NCI-H1417 (cell line): ENCODE data around the gene FAM117A.
"Not testable (repeated sequence)": the region's sequence is repeated elsewhere in the genome, so short reads cannot be mapped to it uniquely, and the experiment has no call there.

Source experiments
- DNase-seq, 3 experiments: peaks; one replicate each; lab custom pipeline; 2025; lab: John Stamatoyannopoulos, UW

The FAM117A gene

DNA sequence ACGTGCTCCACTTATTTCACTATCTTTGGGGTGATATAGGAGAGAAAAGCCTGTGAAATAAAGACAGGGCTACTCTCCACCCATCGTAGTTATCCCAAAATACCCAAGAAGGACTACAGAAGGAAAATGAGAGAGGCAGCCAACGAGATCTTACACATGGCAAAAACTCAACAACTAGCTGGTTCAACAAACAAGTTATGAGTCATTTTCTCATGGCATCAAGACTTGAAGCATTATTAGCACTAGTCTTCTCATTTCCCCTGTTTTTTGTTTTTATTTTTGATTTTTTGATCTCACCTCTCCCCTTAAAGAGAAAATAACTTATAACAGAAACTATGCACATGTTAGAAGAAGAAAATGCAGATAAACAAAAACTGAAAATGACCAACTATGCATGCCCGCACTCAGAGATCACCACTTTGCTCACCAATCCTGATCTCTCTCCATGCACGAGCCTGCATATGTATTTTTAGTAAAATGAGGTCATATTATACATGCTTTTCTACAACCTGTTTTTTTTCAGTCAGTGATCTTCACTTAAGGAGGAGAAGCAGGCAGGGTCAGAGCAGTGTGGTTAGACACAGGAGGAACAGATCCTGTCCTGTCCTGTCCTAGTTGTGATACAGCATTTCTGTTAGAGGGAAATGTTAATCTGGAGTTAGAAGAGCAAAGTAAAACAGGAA, 22.8 kb downstream of the FAM117A start:
- no peak for DNase-seq

GRCh38 chr17:49739641-49740271, 24.2 kb downstream of the FAM117A start:
- peak; percentile 60 to 87 (median 82) for DNase-seq

DNA sequence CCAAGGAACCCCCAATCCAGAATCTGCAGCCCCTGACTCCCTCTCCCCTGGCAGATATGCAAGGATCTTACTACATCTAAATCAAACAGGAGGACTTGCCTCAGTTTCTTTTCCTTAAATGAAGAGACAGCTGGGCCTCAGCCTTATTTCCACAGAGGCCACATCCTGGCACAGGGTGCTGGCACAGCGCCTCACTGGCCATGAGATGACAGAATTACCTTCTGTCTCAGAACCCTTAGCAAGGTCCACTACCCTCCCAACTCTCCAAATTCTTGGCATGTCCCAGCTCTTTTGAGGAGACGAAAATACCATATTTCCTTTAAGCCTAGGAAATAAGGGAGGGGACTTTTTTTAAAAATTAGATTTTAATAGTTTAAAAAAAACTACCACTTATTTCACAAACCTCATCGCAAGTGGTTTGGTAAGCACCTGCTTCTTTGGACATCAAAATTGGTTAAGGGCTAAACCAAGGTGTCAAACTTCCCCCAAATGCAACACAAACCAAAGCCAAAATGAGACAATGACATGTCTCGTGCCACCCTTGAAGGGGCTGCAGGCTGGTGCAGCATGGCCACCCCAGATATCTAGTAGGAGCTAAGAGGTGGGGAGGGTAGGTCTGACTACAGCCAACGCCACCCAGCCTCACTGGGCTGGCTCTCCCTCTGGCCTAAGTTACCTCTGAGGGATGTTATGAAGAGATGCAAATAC, 25.3 kb downstream of the FAM117A start:
- no peak for DNase-seq

DNA sequence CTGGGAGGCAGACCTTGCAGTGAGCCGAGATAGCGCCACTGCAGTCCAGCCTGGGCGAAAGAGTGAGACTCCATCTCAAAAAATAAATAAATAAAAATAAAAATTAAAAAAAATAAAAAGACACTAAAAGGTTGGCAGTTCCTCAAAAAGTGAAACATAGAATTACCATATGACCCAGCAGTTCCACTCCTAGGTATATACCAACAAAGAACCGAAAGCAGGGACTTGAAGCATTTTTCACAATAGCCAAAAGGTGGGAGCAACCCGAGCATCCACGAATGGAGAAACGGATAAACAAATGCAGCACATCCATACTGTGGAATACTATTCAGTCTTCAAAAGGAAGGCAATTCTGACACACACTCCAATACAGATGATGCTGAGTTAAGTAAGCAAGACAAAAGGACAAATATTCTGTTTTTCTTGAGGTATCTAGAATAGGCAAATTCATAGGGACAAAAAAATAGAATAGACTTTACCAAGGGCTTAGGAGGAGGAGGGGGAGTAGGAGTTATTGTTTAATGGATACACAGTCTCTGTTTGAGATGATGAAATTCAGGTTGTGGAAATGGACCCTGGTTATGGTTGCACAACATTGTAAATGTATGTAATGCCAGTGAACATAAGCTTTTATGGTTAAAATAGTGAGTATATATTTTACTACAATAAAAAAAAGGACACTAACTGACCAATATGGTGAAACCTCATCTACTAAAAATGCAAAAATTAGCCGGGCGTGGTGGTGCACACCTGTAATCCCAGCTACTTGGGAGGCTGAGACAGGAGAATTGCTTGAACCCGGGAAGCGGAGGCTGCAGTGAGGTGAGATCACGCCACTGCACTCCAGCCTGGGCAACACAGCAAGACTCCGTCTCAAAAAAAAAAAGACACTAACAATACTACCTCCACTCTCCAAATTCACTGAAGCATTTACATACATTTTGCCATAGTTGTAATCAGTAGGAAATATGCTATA, 29.1 kb downstream of the FAM117A start:
- DNase-seq: no peak

- DNase-seq: no peak
Measured at GRCh38 chr17:49731435-49731831, 32.5 kb downstream of the FAM117A start.

DNA sequence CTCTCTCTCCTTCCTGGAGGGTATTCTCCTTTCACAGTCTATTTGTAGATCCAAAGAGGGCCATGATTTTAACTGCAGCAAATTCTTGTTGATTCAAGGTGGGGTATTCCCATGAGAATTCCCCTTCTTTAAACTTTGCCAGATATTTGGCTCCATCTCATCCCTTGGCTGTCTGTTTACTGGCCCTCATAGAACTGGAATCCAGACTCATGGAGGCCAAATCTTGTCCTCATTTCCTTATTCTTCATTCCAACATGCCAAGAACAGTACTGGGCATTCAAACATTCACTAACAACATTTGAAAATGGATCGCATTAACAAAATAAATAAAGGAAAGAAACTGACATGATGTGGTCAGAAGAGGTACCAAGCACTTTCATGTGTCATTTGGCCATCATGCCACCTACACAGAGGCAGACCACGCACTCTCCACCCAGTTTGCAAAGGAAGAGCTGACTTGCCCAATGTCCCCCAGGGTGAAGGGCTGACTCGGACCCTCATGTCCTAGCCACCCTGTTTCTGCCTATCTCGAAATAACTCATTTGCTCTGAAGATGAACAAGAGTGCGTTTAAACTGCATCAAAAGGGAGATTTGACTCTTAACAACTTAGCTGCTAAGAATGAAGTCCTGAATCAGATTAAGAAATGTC, 33.0 kb downstream of the FAM117A start:
- DNase-seq: no peak

DNA sequence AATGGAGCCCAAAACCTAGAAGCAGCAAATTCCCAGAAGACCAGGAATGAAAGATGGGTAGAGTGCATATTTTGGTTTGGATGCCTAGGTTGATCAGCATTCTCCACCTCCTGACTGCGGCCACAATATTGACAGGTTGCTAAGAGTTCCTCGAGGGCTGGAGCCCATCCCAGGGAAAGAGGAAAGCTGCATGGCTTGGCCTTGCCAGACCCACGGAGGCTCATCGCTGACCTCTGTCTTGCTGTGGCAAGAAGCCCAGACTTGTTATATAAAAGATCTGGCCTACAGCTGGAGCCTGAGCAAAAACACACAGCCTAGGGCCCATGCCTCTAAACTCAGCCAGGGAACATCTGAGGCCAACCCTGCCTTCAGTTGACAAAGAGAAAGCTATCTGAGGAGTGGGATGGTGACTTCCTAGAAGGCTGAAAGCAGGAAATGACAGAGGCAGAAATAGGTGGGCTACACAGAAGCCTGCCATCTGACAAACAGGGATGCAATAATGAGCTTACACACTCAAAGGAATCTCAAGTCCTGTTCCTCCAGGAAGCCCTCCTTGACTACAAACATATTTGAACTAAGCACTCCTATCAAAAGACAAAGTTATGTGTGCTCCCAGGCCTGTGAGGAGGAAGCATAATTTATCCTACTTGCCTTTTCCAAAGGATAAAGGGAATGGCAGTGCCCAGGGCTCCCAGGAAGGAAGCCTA, 33.7 kb downstream of the FAM117A start:
- DNase-seq: no peak

GRCh38 chr17:49729069-49729468, 34.9 kb downstream of the FAM117A start:
- DNase-seq: no peak

DNA sequence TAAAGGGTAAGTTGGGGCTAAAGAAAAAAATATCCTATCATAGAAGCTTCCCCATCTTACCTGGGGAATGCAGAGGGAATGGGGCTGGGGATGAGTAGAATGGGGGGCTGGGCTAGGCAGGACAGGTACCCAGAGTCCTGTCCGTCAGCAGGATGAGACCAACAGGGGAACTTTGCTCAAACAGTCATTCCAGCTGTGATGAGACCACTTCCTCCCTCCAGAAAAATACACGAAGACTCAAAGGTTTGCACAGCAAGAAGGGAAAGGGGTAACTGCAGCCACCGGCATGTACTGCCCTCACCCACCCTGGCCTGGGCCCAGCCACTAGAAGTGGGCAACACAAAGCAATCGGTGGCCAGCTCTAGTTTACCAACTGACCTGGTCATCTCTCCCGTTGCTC, 35.5 kb downstream of the FAM117A start:
- no peak for DNase-seq

- no peak for DNase-seq
Measured at GRCh38 chr17:49727380-49727779, 36.6 kb downstream of the FAM117A start.

GRCh38 chr17:49725452-49726130, 38.3 kb downstream of the FAM117A start:
- DNase-seq: no peak

- not testable (repeated sequence) for DNase-seq
Measured at GRCh38 chr17:49724552-49724951, 39.4 kb downstream of the FAM117A start.

DNA sequence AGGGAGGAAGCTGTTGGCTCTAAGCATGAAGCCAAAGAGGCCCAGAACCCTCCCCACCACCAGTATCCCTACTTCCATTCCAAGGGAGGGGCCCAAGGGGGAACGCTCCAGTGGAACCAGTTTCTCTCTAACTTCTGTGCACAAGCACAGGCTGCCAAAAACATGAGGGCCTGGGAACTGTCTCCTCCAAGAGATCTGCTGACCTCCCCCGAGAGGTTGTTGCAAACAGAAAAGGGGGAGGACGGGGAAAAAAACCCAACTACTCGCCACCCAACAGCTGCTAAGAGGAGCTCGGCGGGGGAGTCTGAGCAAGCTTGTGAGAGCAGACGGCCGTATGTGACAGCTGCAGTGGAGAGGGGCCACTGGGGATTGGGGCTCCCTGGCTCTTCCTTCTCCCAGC, 40.5 kb downstream of the FAM117A start:
- DNase-seq: no peak

GRCh38 chr17:49722066-49722465, 41.9 kb downstream of the FAM117A start:
- no peak for DNase-seq

DNA sequence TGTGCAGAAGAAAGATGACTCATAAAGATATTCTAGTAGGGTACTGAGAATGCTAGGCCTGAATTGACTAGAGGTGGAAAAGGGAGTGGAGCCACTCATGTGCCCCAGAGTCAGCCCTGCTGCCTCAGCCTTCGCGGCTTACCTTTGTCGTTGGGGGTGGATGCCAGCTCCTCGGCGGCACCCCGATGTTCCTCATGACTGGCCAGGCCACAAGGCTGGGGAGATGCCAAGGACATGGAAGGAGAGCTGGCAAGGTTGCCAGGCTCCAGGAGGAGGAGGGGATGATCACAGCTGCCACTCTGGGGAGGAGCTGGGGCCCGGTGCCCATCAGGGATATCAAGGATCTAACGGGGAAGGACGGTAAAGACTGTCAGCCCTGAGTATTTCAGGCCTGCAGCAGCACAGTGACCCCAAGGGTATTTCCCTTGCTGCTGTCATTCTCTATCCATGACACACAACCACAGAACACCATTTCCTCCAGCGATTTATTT, 46.5 kb downstream of the FAM117A start:
- DNase-seq: no peak

GRCh38 chr17:49716668-49717364, 47.1 kb downstream of the FAM117A start:
- DNase-seq: peak in 1 of 3 experiments; percentile 28

- DNase-seq: peak in 2 of 3 experiments; percentile 66 to 88
Measured at GRCh38 chr17:49715717-49716279, 48.1 kb downstream of the FAM117A start.

- DNase-seq: peak in 1 of 3 experiments; percentile 42
Measured at GRCh38 chr17:49715216-49715615, 48.7 kb downstream of the FAM117A start.
